ENCODE data around the gene TMEM94. TPM values are rescaled to one million over a fixed set of nuclear protein-coding genes. Genes with fewer than 3 reads are reported as not detected.

TMEM94 gene
- total and polyA plus RNA-seq, 8 donors = 16.6 to 466 (median 56.5) TPM

DNA sequence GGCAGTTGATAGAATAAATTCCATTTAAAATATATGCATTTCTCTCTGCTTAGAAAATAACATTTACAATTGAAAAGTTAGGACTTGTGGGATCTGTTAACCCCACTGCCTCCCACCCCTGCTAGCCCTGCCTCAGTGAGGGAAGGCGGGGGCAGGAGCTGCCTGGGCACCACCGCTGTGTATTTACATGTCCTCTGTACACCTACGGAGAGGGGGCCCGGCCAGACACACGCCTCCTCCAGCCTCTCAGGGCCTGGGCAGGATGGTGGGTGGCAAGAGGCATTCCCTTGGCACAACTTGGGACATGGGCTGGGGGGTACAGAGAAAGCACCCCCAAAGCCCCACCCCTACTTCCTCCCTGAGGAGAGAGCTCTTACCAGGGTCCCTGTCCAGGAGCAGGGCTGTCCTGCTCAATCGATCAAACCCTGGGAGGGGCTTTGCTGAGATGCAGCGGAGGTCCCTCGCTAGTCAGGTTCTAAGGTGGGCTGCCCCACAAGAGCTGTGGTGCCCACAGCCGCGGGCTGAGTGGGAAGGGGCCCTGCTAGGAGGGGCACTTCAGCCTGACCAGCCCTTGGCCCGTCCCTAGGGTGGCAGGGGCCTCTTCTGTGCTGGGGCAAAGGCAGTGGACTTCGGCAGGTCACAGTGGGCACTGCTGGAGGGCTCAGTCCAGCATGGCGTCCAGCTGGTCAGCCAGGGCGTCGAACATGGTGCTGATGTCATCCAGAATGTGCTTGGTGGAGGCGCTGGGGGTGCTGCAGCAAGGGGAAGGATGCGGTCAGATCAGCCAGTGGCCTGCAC lies 44.2 kb downstream of the TMEM94 start:
- Histone ChIP-seq H3K27ac (peak overlapping the region in 3 of 5 donors; percentile 5 to 42 (median 29)), H3K9me3 (no peaks in the 10 kb centered on the region), H3K36me3 (peaks cover 42 to 100% (median 99%) of the 10 kb centered on the region in 4 donors), H3K27me3 (no peaks in the 10 kb centered on the region), H3K4me3 (no peak overlapping the region), H3K4me1 (peaks cover 0 to 41% (median 17%) of the 10 kb centered on the region in 4 donors)
- WGBS, 5 donors = 73 to 86% (median 83%) methylated on average over 8 to 17 of the region's 17 CpGs
- DNase-seq = no peak
- intact Hi-C loops (cut with DNase I; ENCODE audit: low total_unique reads) = loop anchor here (10.0 kb wide), 1 partner anchor 66 kb away; no protein-coding TSS in a partner anchor
- TF ChIP-seq EP300 (IDR thresholded peaks at IDR 0.05) = no peak
- TF ChIP-seq POLR2AphosphoS5 (IDR thresholded peaks at IDR 0.05) = no peak
- no peak for TF ChIP-seq POLR2A (IDR thresholded peaks at IDR 0.05)
- TF ChIP-seq, protein P1, sequence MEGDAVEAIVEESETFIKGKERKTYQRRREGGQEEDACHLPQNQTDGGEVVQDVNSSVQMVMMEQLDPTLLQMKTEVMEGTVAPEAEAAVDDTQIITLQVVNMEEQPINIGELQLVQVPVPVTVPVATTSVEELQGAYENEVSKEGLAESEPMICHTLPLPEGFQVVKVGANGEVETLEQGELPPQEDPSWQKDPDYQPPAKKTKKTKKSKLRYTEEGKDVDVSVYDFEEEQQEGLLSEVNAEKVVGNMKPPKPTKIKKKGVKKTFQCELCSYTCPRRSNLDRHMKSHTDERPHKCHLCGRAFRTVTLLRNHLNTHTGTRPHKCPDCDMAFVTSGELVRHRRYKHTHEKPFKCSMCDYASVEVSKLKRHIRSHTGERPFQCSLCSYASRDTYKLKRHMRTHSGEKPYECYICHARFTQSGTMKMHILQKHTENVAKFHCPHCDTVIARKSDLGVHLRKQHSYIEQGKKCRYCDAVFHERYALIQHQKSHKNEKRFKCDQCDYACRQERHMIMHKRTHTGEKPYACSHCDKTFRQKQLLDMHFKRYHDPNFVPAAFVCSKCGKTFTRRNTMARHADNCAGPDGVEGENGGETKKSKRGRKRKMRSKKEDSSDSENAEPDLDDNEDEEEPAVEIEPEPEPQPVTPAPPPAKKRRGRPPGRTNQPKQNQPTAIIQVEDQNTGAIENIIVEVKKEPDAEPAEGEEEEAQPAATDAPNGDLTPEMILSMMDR (IDR thresholded peaks at IDR 0.05) = no peak

DNA sequence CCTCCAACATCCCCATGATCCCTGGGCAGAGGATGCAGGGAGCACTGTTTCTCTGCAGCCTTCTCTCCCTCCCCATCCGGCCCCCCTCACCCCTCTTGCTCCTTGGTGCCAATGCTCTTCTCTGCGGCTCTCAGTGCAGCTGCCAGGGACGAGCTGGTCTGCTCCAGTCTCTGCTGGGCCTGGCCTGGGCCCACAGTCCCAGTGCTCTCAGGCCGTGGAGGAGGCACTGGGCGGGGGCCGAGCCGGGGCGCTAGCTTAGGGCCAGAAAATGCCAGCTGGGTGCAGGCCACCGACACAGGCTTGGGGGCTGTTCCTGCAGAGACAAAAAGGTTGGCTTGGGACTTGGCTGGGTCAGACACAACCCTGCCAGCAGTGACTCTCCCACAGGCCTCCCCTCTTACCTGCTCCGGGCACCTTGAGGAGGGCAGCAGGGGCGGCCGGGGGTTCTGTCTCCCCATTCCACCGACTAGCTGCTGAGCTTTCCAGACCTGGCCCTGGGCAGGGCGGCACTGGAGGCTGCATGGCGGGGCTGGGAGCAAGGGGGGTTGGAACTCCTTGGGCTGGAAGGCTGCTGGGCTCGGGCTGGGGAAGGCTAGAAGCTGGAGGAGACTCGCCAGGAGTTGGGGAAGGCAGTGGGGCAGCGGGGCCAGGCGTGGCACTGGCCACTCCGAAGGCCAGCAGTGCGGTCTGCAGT lies 45.1 kb downstream of the TMEM94 start:
- H3K27ac ChIP-seq = peak overlapping the region in 2 of 5 donors; percentile 16 to 20
- TF ChIP-seq EP300 (IDR thresholded peaks at IDR 0.05) (no peak), POLR2A (IDR thresholded peaks at IDR 0.05) (no peak), POLR2AphosphoS5 (IDR thresholded peaks at IDR 0.05) (no peak)
- TF ChIP-seq, protein P1 (IDR thresholded peaks at IDR 0.05) = no peak
- intact Hi-C loops (cut with DNase I; ENCODE audit: low total_unique reads) = loop anchor here (10.0 kb wide), 1 partner anchor 67 kb away; no protein-coding TSS in a partner anchor
- 70 to 86% (median 82%) methylated on average over 14 to 21 of the region's 21 CpGs for WGBS, 5 donors
- peaks cover 45 to 100% (median 99%) of the 10 kb centered on the region in 4 donors for H3K36me3 ChIP-seq
- no peak for DNase-seq
- H3K9me3 ChIP-seq = no peaks in the 10 kb centered on the region
- peaks cover 0 to 41% (median 17%) of the 10 kb centered on the region in 4 donors for H3K4me1 ChIP-seq
- no peaks in the 10 kb centered on the region for H3K27me3 ChIP-seq
- H3K4me3 ChIP-seq = no peak overlapping the region

DNA sequence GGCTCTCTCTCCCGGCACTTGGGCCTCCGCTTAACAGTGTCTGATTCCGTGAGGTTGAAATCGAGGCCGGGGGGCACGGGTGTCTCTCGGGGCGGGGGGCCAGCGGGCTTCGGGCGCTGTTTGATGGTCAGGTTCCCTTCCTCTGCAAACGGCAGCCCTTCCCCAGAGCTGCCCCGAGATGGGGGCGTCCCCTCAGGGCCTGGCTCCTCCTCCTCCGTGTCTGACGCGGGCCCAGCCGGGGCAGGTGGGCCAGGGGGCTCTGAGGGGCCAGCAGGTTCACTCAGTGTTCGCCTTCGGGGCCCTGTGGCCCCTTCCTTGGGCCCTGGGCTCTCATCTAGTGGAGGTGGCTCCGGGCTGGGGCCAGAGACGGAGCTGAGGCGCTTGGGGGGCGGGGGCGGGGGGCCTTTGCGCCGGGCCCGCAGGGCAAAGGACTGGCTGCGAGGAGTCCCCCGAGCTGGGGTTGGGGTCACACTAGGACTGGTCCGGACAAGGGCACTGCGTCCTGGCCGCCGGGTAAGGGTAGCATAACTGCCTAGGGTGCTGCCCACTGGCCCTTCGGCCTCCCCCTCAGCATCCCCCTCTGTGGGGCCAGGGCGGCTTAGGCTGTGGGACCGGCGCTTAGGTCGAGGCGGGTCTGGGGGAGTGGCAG lies 45.8 kb downstream of the TMEM94 start:
- no peak for DNase-seq
- Histone ChIP-seq H3K4me3 (no peak overlapping the region), H3K9me3 (no peaks in the 10 kb centered on the region), H3K4me1 (peaks cover 0 to 41% (median 17%) of the 10 kb centered on the region in 4 donors), H3K27me3 (no peaks in the 10 kb centered on the region), H3K27ac (peak overlapping the region in 2 of 5 donors; percentile 16 to 20), H3K36me3 (peaks cover 43 to 100% (median 99%) of the 10 kb centered on the region in 4 donors)
- intact Hi-C loops (cut with DNase I; ENCODE audit: low total_unique reads) = loop anchor here (10.0 kb wide), 1 partner anchor 67 kb away; no protein-coding TSS in a partner anchor
- TF ChIP-seq EP300 (IDR thresholded peaks at IDR 0.05) = no peak
- no peak for TF ChIP-seq POLR2AphosphoS5 (IDR thresholded peaks at IDR 0.05)
- TF ChIP-seq, protein P1 (IDR thresholded peaks at IDR 0.05) = no peak
- TF ChIP-seq POLR2A (IDR thresholded peaks at IDR 0.05) = no peak
- 88 to 91% (median 90%) methylated on average over 19 to 40 of the region's 40 CpGs for WGBS, 5 donors
